ENCODE data around the gene MDP1. TPM values are rescaled to one million over a fixed set of nuclear protein-coding genes. Genes with fewer than 3 reads are reported as not detected.

MDP1 gene
- total RNA-seq, 1 donor from 2014 or later, result 18.4 TPM

DNA sequence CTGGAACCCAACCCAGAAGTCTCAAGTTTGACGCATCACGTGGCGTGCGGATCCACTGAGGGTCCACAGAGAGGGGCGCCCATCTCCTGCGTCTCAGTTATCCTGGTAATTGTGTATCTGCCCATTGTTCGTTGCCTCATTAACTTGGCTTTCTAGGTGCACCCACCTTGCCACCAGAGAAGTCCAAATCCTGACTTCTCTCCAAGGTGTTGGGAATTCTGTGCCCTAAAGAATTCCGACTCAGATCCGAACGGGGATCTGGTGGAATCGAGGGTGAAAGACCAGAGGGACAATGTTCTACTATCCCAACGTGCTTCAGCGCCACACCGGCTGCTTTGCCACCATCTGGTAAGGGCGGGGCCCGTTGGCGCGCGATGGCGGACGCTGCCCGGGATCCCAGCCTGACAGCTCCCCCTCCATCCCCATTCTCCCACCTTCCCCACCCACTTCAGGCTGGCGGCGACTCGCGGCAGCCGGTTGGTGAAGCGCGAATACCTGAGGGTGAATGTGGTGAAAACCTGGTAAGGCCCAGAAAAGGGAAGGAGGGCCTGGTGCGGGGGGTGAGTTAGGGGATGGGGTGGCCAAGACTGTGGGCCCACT is 43.5 kb downstream of the MDP1 start:
- Mint-ChIP-seq H3K4me3 (peak overlapping the region; percentile 83), H3K27ac (peak overlapping the region; percentile 94), H3K27me3 (ENCODE audit: low read depth) (no peaks in the 10 kb centered on the region), H3K4me1 (peaks cover 48% of the 10 kb centered on the region), H3K9me3 (no peaks in the 10 kb centered on the region), H3K36me3 (peaks cover 27% of the 10 kb centered on the region)
- no peak for DNase-seq (ENCODE audit: low spot score in 2 of 2, unreplicated experiment in 2 of 2)
- TF ChIP-seq, protein P1, sequence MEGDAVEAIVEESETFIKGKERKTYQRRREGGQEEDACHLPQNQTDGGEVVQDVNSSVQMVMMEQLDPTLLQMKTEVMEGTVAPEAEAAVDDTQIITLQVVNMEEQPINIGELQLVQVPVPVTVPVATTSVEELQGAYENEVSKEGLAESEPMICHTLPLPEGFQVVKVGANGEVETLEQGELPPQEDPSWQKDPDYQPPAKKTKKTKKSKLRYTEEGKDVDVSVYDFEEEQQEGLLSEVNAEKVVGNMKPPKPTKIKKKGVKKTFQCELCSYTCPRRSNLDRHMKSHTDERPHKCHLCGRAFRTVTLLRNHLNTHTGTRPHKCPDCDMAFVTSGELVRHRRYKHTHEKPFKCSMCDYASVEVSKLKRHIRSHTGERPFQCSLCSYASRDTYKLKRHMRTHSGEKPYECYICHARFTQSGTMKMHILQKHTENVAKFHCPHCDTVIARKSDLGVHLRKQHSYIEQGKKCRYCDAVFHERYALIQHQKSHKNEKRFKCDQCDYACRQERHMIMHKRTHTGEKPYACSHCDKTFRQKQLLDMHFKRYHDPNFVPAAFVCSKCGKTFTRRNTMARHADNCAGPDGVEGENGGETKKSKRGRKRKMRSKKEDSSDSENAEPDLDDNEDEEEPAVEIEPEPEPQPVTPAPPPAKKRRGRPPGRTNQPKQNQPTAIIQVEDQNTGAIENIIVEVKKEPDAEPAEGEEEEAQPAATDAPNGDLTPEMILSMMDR (IDR thresholded peaks at IDR 0.05; ENCODE audit: unreplicated experiment), result no peak

DNA sequence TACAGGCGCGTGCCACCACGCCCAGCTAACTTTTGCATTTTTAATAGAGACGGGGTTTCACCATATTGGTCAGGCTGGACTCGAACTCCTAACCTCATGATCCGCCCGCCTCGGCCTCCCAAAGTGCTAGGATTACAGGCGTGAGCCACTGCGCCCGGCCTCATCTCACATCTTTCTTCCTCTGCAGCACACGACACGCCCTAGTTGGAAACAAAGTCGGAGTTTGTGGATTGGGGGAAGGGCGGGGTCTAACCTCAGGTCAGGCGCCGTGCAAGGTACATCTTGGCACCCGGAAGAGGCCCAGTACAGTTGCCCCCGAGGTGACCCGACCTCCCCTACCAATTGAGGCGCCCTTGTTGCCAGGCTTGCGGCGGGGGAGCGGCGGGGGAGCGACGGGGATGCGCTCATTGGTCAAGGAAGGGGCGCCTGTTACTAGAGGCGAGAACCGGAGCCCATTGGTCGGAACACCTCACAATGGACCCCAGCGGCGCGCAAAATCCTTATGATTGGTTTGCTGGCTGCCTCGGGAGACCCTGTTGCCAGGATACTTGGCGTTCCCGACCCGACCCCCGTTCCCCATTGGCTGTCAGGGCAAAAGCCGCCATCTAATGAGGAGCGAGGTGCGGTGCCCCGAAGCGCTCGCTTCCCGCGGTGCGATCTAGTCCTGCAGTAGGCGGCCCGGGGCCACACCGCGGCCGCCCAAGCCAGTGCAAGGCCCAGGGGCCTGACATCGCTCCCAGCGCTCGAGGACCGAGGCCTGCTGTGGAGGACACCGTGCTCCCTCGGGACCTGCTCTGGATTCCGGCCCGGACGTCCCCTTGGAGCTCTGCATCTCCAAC is 44.2 kb downstream of the MDP1 start, which contains the start of gene REC8:
REC8 (plus strand) TSS at position 659 of the 839 bp plus-strand sequence. CDS start 473 bp downstream, outside the sequence.
- TF ChIP-seq, protein P1 (IDR thresholded peaks at IDR 0.05; ENCODE audit: unreplicated experiment), result no peak
- no peaks in the 10 kb centered on the region for H3K9me3 Mint-ChIP-seq
- H3K27ac Mint-ChIP-seq, result peak within 1 kb of the TSS; percentile 94
- DNase-seq (ENCODE audit: low spot score in 2 of 2, unreplicated experiment in 2 of 2), result peak; percentile 86 to 92
- peaks cover 43% of the 10 kb centered on the region for H3K4me1 Mint-ChIP-seq
- peaks cover 27% of the 10 kb centered on the region for H3K36me3 Mint-ChIP-seq
- no peaks in the 10 kb centered on the region for H3K27me3 Mint-ChIP-seq (ENCODE audit: low read depth)
- peak within 1 kb of the TSS; percentile 83 for H3K4me3 Mint-ChIP-seq

DNA sequence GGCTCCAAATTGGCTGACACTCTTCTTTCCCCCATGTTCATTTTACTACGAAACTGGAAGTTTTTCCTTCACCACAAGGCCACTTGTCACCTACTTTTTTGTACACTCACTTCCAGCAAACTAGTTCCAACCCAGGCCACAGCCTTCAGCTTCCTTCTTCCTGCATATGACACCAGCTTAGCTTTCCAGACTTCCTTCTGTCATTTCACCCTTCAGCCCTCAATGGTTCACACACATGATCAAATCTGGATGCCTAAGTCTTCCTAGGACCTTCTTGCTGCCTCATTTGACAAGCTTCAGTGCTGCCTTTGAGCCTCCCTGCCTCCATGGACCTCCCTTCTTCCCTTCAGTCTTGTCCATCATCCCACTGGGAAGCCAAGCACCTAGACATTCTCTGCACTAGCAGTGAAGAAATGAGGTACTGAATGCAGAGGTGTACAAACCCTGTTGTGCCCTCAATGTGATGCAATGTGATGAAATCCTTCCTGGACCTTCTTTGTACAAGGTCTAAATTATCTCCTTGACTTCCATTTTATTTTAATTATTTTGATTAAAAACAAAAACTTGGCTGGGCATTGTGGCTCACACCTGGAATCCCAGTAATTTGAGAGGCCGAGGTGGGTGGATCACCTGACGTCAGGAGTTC is 48.3 kb downstream of the MDP1 start:
- no peak for DNase-seq (ENCODE audit: low spot score in 2 of 2, unreplicated experiment in 2 of 2)
- Mint-ChIP-seq H3K4me1 (peaks cover 39% of the 10 kb centered on the region), H3K27ac (peak overlapping the region; percentile 86), H3K27me3 (ENCODE audit: low read depth) (no peaks in the 10 kb centered on the region), H3K4me3 (no peak overlapping the region), H3K36me3 (peaks cover 41% of the 10 kb centered on the region), H3K9me3 (no peaks in the 10 kb centered on the region)
- TF ChIP-seq, protein P1 (IDR thresholded peaks at IDR 0.05; ENCODE audit: unreplicated experiment), result no peak

DNA sequence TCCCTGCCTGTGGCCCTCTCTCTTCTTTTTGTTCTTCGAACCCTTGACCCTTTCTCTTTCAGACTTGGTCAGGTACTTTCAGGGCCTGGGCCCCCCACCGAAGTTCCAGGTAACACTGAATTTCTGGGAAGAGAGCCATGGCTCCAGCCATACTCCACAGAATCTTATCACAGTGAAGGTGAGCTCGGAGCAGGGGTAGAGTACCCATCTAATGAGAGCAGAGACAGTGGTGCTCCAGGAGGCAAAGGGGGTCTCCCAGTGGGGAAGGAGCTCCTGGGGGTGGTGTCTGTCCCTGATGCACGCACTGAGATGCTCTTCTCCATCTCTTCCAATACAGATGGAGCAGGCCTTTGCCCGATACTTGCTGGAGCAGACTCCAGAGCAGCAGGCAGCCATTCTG is 50.1 kb downstream of the MDP1 start:
- H3K9me3 Mint-ChIP-seq, result no peaks in the 10 kb centered on the region
- peaks cover 41% of the 10 kb centered on the region for H3K4me1 Mint-ChIP-seq
- TF ChIP-seq, protein P1 (IDR thresholded peaks at IDR 0.05; ENCODE audit: unreplicated experiment), result no peak
- no peaks in the 10 kb centered on the region for H3K27me3 Mint-ChIP-seq (ENCODE audit: low read depth)
- DNase-seq (ENCODE audit: low spot score in 2 of 2, unreplicated experiment in 2 of 2), result no peak
- peak overlapping the region; percentile 66 for H3K27ac Mint-ChIP-seq
- peaks cover 43% of the 10 kb centered on the region for H3K36me3 Mint-ChIP-seq
- no peak overlapping the region for H3K4me3 Mint-ChIP-seq

DNA sequence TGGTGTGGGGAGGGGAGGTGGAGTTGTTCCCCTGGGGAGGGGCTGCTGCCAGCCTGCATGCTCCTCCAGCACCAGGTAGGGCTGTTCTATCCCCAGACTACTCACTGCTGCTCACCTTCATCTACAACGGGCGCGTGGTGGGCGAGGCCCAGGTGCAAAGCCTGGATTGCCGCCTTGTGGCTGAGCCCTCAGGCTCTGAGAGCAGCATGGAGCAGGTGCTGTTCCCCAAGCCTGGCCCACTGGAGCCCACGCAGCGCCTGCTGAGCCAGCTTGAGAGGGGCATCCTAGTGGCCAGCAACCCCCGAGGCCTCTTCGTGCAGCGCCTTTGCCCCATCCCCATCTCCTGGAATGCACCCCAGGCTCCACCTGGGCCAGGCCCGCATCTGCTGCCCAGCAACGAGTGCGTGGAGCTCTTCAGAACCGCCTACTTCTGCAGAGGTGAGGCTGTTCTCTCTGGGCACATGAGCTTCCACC is 51.3 kb downstream of the MDP1 start:
- TF ChIP-seq, protein P1 (IDR thresholded peaks at IDR 0.05; ENCODE audit: unreplicated experiment), result no peak
- peak overlapping the region; percentile 48 for H3K4me3 Mint-ChIP-seq
- no peaks in the 10 kb centered on the region for H3K9me3 Mint-ChIP-seq
- peak overlapping the region; percentile 85 for H3K27ac Mint-ChIP-seq
- peaks cover 41% of the 10 kb centered on the region for H3K36me3 Mint-ChIP-seq
- peaks cover 45% of the 10 kb centered on the region for H3K4me1 Mint-ChIP-seq
- no peak for DNase-seq (ENCODE audit: low spot score in 2 of 2, unreplicated experiment in 2 of 2)
- no peaks in the 10 kb centered on the region for H3K27me3 Mint-ChIP-seq (ENCODE audit: low read depth)

Other genes with a start within 250 kb of the MDP1 start
- gene DHRS4L2, start 227.1 kb downstream of the MDP1 start, total RNA-seq, result 19.1 to 23.2 TPM (median 22.5 TPM) in 3 replicates
- 1.1 to 1.6 TPM (median 1.4 TPM) in 3 replicates for gene CARMIL3, start 164.1 kb downstream of the MDP1 start, total RNA-seq
- not detected in 3 replicates for gene CPNE6, start 144.5 kb downstream of the MDP1 start, total RNA-seq
- gene PCK2, start 121.8 kb downstream of the MDP1 start, total RNA-seq, result 18.9 to 22.2 TPM (median 20.6 TPM) in 3 replicates
- gene DCAF11, start 101.3 kb downstream of the MDP1 start, total RNA-seq, result 62.3 to 71.1 TPM (median 63.7 TPM) in 3 replicates
- 1.5 to 2.0 TPM (median 1.8 TPM) in 3 replicates for gene NRL, start 101.1 kb downstream of the MDP1 start, total RNA-seq
- 0.75 to 1.5 TPM (median 1.0 TPM) in 3 replicates for gene FITM1, start 85.4 kb downstream of the MDP1 start, total RNA-seq
- 148 to 154 TPM (median 154 TPM) in 3 replicates for gene PSME1, start 79.9 kb downstream of the MDP1 start, total RNA-seq
- 17.7 to 21.3 TPM (median 21.2 TPM) in 3 replicates for gene EMC9, start 74.5 kb downstream of the MDP1 start, total RNA-seq
- 143 to 149 TPM (median 148 TPM) in 3 replicates for gene PSME2, start 69.5 kb downstream of the MDP1 start, total RNA-seq
- gene RNF31, start 68.6 kb downstream of the MDP1 start, total RNA-seq, result 90.5 to 96.0 TPM (median 90.5 TPM) in 3 replicates
- 244 to 274 TPM (median 250 TPM) in 3 replicates for gene IRF9, start 54.8 kb downstream of the MDP1 start, total RNA-seq
- 465 to 486 TPM (median 484 TPM) in 3 replicates for gene REC8, start 44.0 kb downstream of the MDP1 start, total RNA-seq
- gene IPO4, start 27.2 kb downstream of the MDP1 start, total RNA-seq, result 38.4 to 43.2 TPM (median 39.3 TPM) in 3 replicates
- 44.9 to 45.8 TPM (median 45.7 TPM) in 3 replicates for gene TM9SF1, start 20.6 kb downstream of the MDP1 start, total RNA-seq
- 0.29 to 0.49 TPM (median 0.31 TPM) in 3 replicates for gene TSSK4, start 10.4 kb downstream of the MDP1 start, total RNA-seq
- gene CHMP4A, start 2.6 kb downstream of the MDP1 start, total RNA-seq, result 38.4 to 48.0 TPM (median 44.7 TPM) in 3 replicates
- 148 to 156 TPM (median 155 TPM) in 3 replicates for gene NEDD8, start 16.3 kb upstream of the MDP1 start, total RNA-seq
- gene GMPR2, start 16.9 kb upstream of the MDP1 start, total RNA-seq, result 72.5 to 78.7 TPM (median 74.1 TPM) in 3 replicates
- 49.1 to 55.2 TPM (median 51.1 TPM) in 3 replicates for gene TINF2, start 26.6 kb upstream of the MDP1 start, total RNA-seq
- gene TGM1, start 47.1 kb upstream of the MDP1 start, total RNA-seq, result 9.5 to 12.1 TPM (median 10.2 TPM) in 3 replicates
- gene RABGGTA, start 55.5 kb upstream of the MDP1 start, total RNA-seq, result 28.7 to 34.5 TPM (median 31.2 TPM) in 3 replicates
- gene DHRS1, start 83.7 kb upstream of the MDP1 start, total RNA-seq, result 38.3 to 41.4 TPM (median 39.8 TPM) in 3 replicates
- gene NOP9, start 83.8 kb upstream of the MDP1 start, total RNA-seq, result 27.8 to 30.8 TPM (median 28.8 TPM) in 3 replicates
- not detected in 3 replicates for gene CIDEB, start 91.9 kb upstream of the MDP1 start, total RNA-seq
- gene LTB4R2, start 94.1 kb upstream of the MDP1 start, total RNA-seq, result 13.0 to 14.9 TPM (median 14.8 TPM) in 3 replicates
- 10.7 to 11.8 TPM (median 11.1 TPM) in 3 replicates for gene LTB4R, start 95.4 kb upstream of the MDP1 start, total RNA-seq
- gene ADCY4, start 119.0 kb upstream of the MDP1 start, total RNA-seq, result 2.8 to 3.4 TPM (median 3.4 TPM) in 3 replicates
- 1.9 to 2.2 TPM (median 2.0 TPM) in 3 replicates for gene RIPK3, start 123.9 kb upstream of the MDP1 start, total RNA-seq
- 291 to 298 TPM (median 292 TPM) in 3 replicates for gene NFATC4, start 152.1 kb upstream of the MDP1 start, total RNA-seq
- gene NYNRIN, start 182.9 kb upstream of the MDP1 start, total RNA-seq, result 171 to 173 TPM (median 173 TPM) in 3 replicates
- 3.9 to 5.5 TPM (median 4.8 TPM) in 3 replicates for gene CBLN3, start 213.6 kb upstream of the MDP1 start, total RNA-seq
- gene KHNYN, start 213.9 kb upstream of the MDP1 start, total RNA-seq, result 89.2 to 92.2 TPM (median 89.3 TPM) in 3 replicates
- 56.7 to 69.3 TPM (median 64.2 TPM) in 3 replicates for gene SDR39U1, start 226.7 kb upstream of the MDP1 start, total RNA-seq